Erythroblast (primary cell): ENCODE results near the gene ZSCAN32.

Source experiments
- GATA1 ChIP-seq: IDR thresholded peaks from 2 replicates; pipeline ENCODE4 v1.6.1; 2011; ENCODE audit warnings: low read depth, mild to moderate bottlenecking, control low read depth, low read length, moderate library complexity
- POLR2A ChIP-seq: IDR thresholded peaks from 2 replicates; pipeline ENCODE4 v1.6.1; 2011; ENCODE audit warnings: mild to moderate bottlenecking, low read length

DNA sequence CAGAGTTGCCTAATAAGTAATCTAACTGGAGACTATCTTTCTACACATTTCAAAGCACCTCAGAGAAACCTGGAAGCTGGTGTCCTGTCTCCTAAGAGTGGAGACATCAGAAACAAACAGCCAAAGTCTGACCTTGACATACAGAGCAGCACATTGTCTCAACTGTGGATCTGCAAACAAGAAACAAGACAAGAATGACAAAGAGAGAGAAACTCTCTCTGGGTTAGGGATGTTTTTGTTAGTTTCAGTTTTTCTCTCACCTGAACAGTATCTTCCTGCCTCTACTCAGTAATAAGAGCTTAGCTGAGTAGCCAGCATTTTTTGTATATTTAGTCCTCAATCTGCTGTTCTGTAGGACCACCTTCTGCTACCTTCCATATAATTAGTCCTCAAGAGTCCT, 33.6 kb upstream of the ZSCAN32 start:
- TF ChIP-seq POLR2A (no peak), GATA1 (no peak)
